CD14-positive monocyte (primary cell): ENCODE results near the gene MAPRE2. TPM values are rescaled to one million over a fixed set of nuclear protein-coding genes. Genes with fewer than 3 reads are reported as not detected.

Experiments used
- DNase-seq, 3 donors: peaks; one replicate each; pipeline ENCODE4 v3.0.0-alpha.2; 2011 to 2022
- H2AFZ ChIP-seq: 2 replicates; pipeline ENCODE4 v1.6.0; 2012; ENCODE audit warnings: mild to moderate bottlenecking, low read depth, low read length, inconsistent platforms; ENCODE audit not compliant: insufficient read depth, poor library complexity, severe bottlenecking
- H3K27ac ChIP-seq, 2 donors: 1 replicate in 1 of 2; 2 replicates in 1 of 2; pipeline ENCODE4 v1.5.1; 2012 to 2013; ENCODE audit warnings: low read length in 2 of 2, control low read depth in 1 of 2, inconsistent platforms in 1 of 2, low read depth in 1 of 2, mild to moderate bottlenecking in 1 of 2
- H3K27me3 ChIP-seq, 2 donors: one replicate each; pipeline versions ENCODE4 v1.6.0 to v1.6.1; 2011 to 2013; ENCODE audit warnings: low read length in 2 of 2; ENCODE audit not compliant: control insufficient read depth in 2 of 2, insufficient read depth in 2 of 2
- H3K36me3 ChIP-seq, 2 donors: replicated peaks in 1 of 2; 1 replicate in 1 of 2; 2 replicates in 1 of 2; pipeline versions ENCODE4 v1.5.1 to v1.6.1; 2012 to 2013; ENCODE audit warnings: low read length in 2 of 2, control low read depth in 1 of 2, inconsistent platforms in 1 of 2, mild to moderate bottlenecking in 1 of 2; ENCODE audit not compliant: insufficient read depth in 2 of 2, control insufficient read depth in 1 of 2
- H3K4me1 ChIP-seq, 2 donors: 1 replicate in 1 of 2; 2 replicates in 1 of 2; pipeline versions ENCODE4 v1.5.1 to v1.6.1; 2012 to 2013; ENCODE audit warnings: low read length in 2 of 2, control low read depth in 1 of 2, inconsistent platforms in 1 of 2, mild to moderate bottlenecking in 1 of 2, moderate library complexity in 1 of 2; ENCODE audit not compliant: insufficient read depth in 2 of 2, control insufficient read depth in 1 of 2
- H3K4me2 ChIP-seq: replicated peaks from 2 replicates; pipeline ENCODE3; 2012; ENCODE audit warnings: low read length, moderate library complexity, mild to moderate bottlenecking; ENCODE audit not compliant: poor library complexity, severe bottlenecking; ENCODE audit errors: extremely low read depth
- H3K4me3 ChIP-seq, 3 experiments: fragments of 200-600 bp in 1 of 3; sonication (generic) in 1 of 3; replicated peaks in 1 of 3; 1 replicate in 2 of 3; 2 replicates in 1 of 3; pipeline ENCODE4 v1.5.1; 2011 to 2013; ENCODE audit warnings: low read length in 3 of 3, mild to moderate bottlenecking in 3 of 3, control low read depth in 2 of 3, low read depth in 2 of 3, inconsistent platforms in 1 of 3, moderate library complexity in 1 of 3
- H3K79me2 ChIP-seq: 2 replicates; pipeline ENCODE4 v1.6.0; 2012; ENCODE audit warnings: mild to moderate bottlenecking, control low read depth, inconsistent platforms, low read length, moderate library complexity; ENCODE audit not compliant: insufficient read depth
- H3K9ac ChIP-seq: 2 replicates; pipeline ENCODE4 v1.6.0; 2017; ENCODE audit warnings: low read length, mild to moderate bottlenecking; ENCODE audit not compliant: insufficient read depth, poor library complexity, severe bottlenecking
- H3K9me3 ChIP-seq, 2 donors: replicated peaks in 1 of 2; 1 replicate in 1 of 2; 2 replicates in 1 of 2; pipeline versions ENCODE4 v1.5.1 to v1.6.1; 2012 to 2013; ENCODE audit warnings: low read length in 2 of 2, control low read depth in 1 of 2; ENCODE audit not compliant: control insufficient read depth in 1 of 2, insufficient read depth in 1 of 2
- H4K20me1 ChIP-seq: 2 replicates; pipeline ENCODE4 v1.6.0; 2012; ENCODE audit warnings: mild to moderate bottlenecking, low read length, control low read depth, moderate library complexity; ENCODE audit not compliant: insufficient read depth
- H3K27ac Mint-ChIP-seq, 7 donors: one replicate each; pipeline ENCODE4 v1.8.0; 2020; ENCODE audit warnings: mild to moderate bottlenecking in 7 of 7, mixed read lengths in 7 of 7, moderate library complexity in 6 of 7, inconsistent platforms in 2 of 7
- H3K27me3 Mint-ChIP-seq, 3 donors: one replicate each; pipeline ENCODE4 v1.8.0; 2021 to 2022; ENCODE audit warnings: low read depth in 3 of 3, mild to moderate bottlenecking in 3 of 3, mixed read lengths in 3 of 3, moderate library complexity in 3 of 3, inconsistent platforms in 1 of 3
- H3K36me3 Mint-ChIP-seq, 2 donors: one replicate each; pipeline ENCODE4 v1.8.0; 2020; ENCODE audit warnings: mixed read lengths in 2 of 2, inconsistent platforms in 1 of 2, mild to moderate bottlenecking in 1 of 2
- H3K4me1 Mint-ChIP-seq: one replicate; pipeline ENCODE4 v1.8.0; 2020; ENCODE audit warnings: mild to moderate bottlenecking, mixed read lengths
- H3K4me3 Mint-ChIP-seq, 2 donors: one replicate each; pipeline ENCODE4 v1.8.0; 2020; ENCODE audit warnings: mild to moderate bottlenecking in 2 of 2, mixed read lengths in 2 of 2, moderate library complexity in 1 of 2
- H3K9me3 Mint-ChIP-seq, 7 donors: one replicate each; pipeline ENCODE4 v1.8.0; 2020 to 2022; ENCODE audit warnings: mixed read lengths in 7 of 7, mild to moderate bottlenecking in 6 of 7, moderate library complexity in 6 of 7, inconsistent platforms in 2 of 7
- CTCF ChIP-seq: fragments of 200-600 bp; IDR thresholded peaks from one replicate; pipeline ENCODE4 v1.8.0; 2022; ENCODE audit warnings: antibody characterized with exemption, mild to moderate bottlenecking
- WGBS: methylation state at CpG from one replicate; pipeline ENCODE4 v1.1.5; 2013; ENCODE audit warnings: missing lambda C conversion rate; ENCODE audit not compliant: insufficient coverage; 5-methylcytosine and 5-hydroxymethylcytosine counted together
- intact Hi-C, 2 donors: fragments of 100-400 bp; cut with micrococcal nuclease; formaldehyde crosslinking; loops; one replicate each; pipeline versions ENCODE4 v1.15.0 to v1.15.1; 2023
- polyA plus RNA-seq, 3 donors: library from polyadenylated mRNA; depleted of rRNA in 1 of 3; unstranded in 2 of 3; stranded (reverse) in 1 of 3; fragments of 300-500 nt in 2 of 3; fragments of >200 nt in 1 of 3; fragmentation: Illumina TruSeq in 2 of 3; gene quantifications; 1 replicate in 2 of 3; 2 replicates in 1 of 3; pipeline ENCODE4 v1.2.3, GENCODE V29; 2012 to 2021

The MAPRE2 gene
- polyA plus RNA-seq, 3 donors, result 22.0 to 48.1 (median 37.1) TPM

GRCh38 chr18:35050028-35050546 lies 8.9 kb downstream of the MAPRE2 start:
- Histone ChIP-seq H3K4me3 (peak overlapping the region in 1 of 3 experiments; percentile 66), H3K36me3 (no peaks in the 10 kb centered on the region), H4K20me1 (peaks cover 14% of the 10 kb centered on the region), H3K27ac (peak overlapping the region; percentile 55 to 83), H2AFZ (no peak overlapping the region), H3K4me1 (peaks cover 40 to 48% of the 10 kb centered on the region in 2 donors), H3K9me3 (peaks cover 0 to 3% of the 10 kb centered on the region in 2 donors), H3K4me2 (peak overlapping the region; percentile 69), H3K9ac (no peak overlapping the region), H3K27me3 (no peaks in the 10 kb centered on the region), H3K79me2 (peaks cover 70% of the 10 kb centered on the region)
- Mint-ChIP-seq H3K27ac (peak overlapping the region; percentile 87 to 96 (median 95)), H3K36me3 (peaks cover 8 to 10% of the 10 kb centered on the region in 2 donors), H3K9me3 (peaks cover 0 to 4% (median 0%) of the 10 kb centered on the region in 7 donors), H3K4me1 (peaks cover 55% of the 10 kb centered on the region), H3K27me3 (peaks cover 0 to 3% (median 0%) of the 10 kb centered on the region in 3 donors), H3K4me3 (peak overlapping the region; percentile 53 to 82)
- intact Hi-C loops, result no loop called here
- peak in 2 of 3 donors; percentile 17 to 26 for DNase-seq
- no CpG with 5 or more reads among the region's 1 CpG for WGBS
- no peak for TF ChIP-seq CTCF

- Histone ChIP-seq H3K27me3 (no peaks in the 10 kb centered on the region), H3K4me2 (peak overlapping the region; percentile 69), H4K20me1 (peaks cover 19% of the 10 kb centered on the region), H3K4me1 (peaks cover 37 to 42% of the 10 kb centered on the region in 2 donors), H3K9ac (peak overlapping the region; percentile 27), H3K79me2 (peaks cover 69% of the 10 kb centered on the region), H3K9me3 (peaks cover 0 to 3% of the 10 kb centered on the region in 2 donors), H3K27ac (peak overlapping the region; percentile 55 to 83), H3K4me3 (peak overlapping the region in 1 of 3 experiments; percentile 66), H2AFZ (peak overlapping the region; percentile 49), H3K36me3 (no peaks in the 10 kb centered on the region)
- TF ChIP-seq CTCF, result no peak
- Mint-ChIP-seq H3K4me3 (peak overlapping the region; percentile 53 to 82), H3K4me1 (peaks cover 50% of the 10 kb centered on the region), H3K27me3 (peaks cover 0 to 3% (median 0%) of the 10 kb centered on the region in 3 donors), H3K9me3 (peaks cover 0 to 4% (median 0%) of the 10 kb centered on the region in 7 donors), H3K27ac (peak overlapping the region; percentile 87 to 96 (median 92)), H3K36me3 (peaks cover 8 to 12% of the 10 kb centered on the region in 2 donors)
- WGBS, result 0% methylated on average over 1 of the region's 2 CpGs
- peak; percentile 43 to 66 (median 54) for DNase-seq
- intact Hi-C loops, result no loop called here
These were observed 9.5 kb downstream of the MAPRE2 start for GRCh38 chr18:35050705-35051195.
